MCF 10A (cell line): ENCODE data around the gene FAF1. TPM values are rescaled to one million over a fixed set of nuclear protein-coding genes. Genes with fewer than 3 reads are reported as not detected.

Experiments
- BruUV-seq: library from RNA; stranded (reverse); fragments of 400-500 nt; replicated peaks from 2 replicates; lab custom pipeline; 2021; lab: Mats Ljungman, UMichigan
- CTCF ChIA-PET: fragments of 300-600 bp; sonication (Branson Sonifier 250); formaldehyde crosslinking; extraction: SDS; loops from one replicate; lab custom pipeline; 2021; ENCODE audit warnings: antibody characterized with exemption, inconsistent platforms; lab: Yijun Ruan, JAX
- POLR2A ChIA-PET: fragments of 300-600, 350-650 bp; sonication (Branson Sonifier 250); formaldehyde crosslinking; extraction: SDS; loops from one replicate; lab custom pipeline; 2020; ENCODE audit warnings: antibody characterized with exemption, inconsistent platforms; lab: Yijun Ruan, JAX
- DNase-seq: peaks from one replicate; pipeline ENCODE4 v3.0.0-alpha.2; 2018; ENCODE audit not compliant: unreplicated experiment
- H3K27ac Mint-ChIP-seq: one replicate; pipeline ENCODE4 v1.8.0; 2022; ENCODE audit warnings: mild to moderate bottlenecking, low read depth, mixed read lengths; ENCODE audit not compliant: unreplicated experiment
- H3K27me3 Mint-ChIP-seq: one replicate; pipeline ENCODE4 v1.8.0; 2022; ENCODE audit warnings: mixed read lengths; ENCODE audit not compliant: insufficient read depth, unreplicated experiment
- H3K36me3 Mint-ChIP-seq: one replicate; pipeline ENCODE4 v1.8.0; 2022; ENCODE audit warnings: mild to moderate bottlenecking, moderate library complexity, mixed read lengths; ENCODE audit not compliant: insufficient read depth, unreplicated experiment
- H3K4me1 Mint-ChIP-seq: one replicate; pipeline ENCODE4 v1.8.0; 2022; ENCODE audit warnings: mixed read lengths; ENCODE audit not compliant: insufficient read depth, unreplicated experiment
- H3K4me3 Mint-ChIP-seq: one replicate; pipeline ENCODE4 v1.8.0; 2022; ENCODE audit warnings: mild to moderate bottlenecking, moderate library complexity, mixed read lengths; ENCODE audit not compliant: unreplicated experiment
- H3K9me3 Mint-ChIP-seq: one replicate; pipeline ENCODE4 v1.8.0; 2022; ENCODE audit warnings: mixed read lengths; ENCODE audit not compliant: unreplicated experiment
- CTCF ChIP-seq: fragments of 200-600 bp; IDR thresholded peaks from one replicate; pipeline ENCODE4 v1.8.0; 2022; ENCODE audit warnings: antibody characterized with exemption, mild to moderate bottlenecking; ENCODE audit not compliant: unreplicated experiment
- intact Hi-C: fragments of 100-400 bp; cut with micrococcal nuclease; formaldehyde crosslinking; loops from 2 replicates; pipeline ENCODE4 v1.14.1; 2022
- total RNA-seq: library from RNA; stranded (reverse); gene quantifications from 2 replicates; pipeline ENCODE4 v1.2.3, GENCODE V29; 2022

Gene FAF1
- total RNA-seq, 1 experiment from 2014 or later, result 93.2 TPM

DNA sequence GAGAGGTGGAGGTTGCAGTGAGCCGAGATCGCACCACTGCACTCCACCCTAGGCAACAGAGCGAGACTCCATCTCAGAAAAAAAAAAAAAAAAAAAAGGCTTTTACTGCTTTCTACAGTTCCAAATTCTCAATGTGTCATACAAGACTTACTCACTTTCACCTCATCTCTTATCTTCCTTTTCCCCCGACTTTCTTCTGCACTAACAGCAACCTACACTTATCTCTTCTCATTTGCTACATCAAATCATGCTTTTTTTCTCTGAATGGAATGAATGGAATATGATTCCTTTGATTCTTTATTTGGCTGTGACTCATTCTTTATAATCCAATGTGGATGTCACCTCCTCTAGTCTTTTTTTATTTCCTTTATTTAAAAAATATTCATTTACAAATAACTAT lies 368.5 kb downstream of the FAF1 start:
- peaks cover 20% of the 10 kb centered on the region for H3K36me3 Mint-ChIP-seq
- CTCF ChIA-PET, result no interaction called here
- H3K4me1 Mint-ChIP-seq, result no peaks in the 10 kb centered on the region

GRCh38 chr1:50582346-50582745 lies 377.7 kb downstream of the FAF1 start:
- no TSS peak for BruUV-seq
- no peak for DNase-seq
- TF ChIP-seq CTCF, result no peak
- Mint-ChIP-seq H3K27ac (no peak overlapping the region), H3K9me3 (no peaks in the 10 kb centered on the region), H3K4me3 (no peak overlapping the region), H3K27me3 (no peaks in the 10 kb centered on the region), H3K4me1 (no peaks in the 10 kb centered on the region), H3K36me3 (peaks cover 20% of the 10 kb centered on the region)
- intact Hi-C loops, result no loop called here
- ChIA-PET CTCF (no interaction called here), POLR2A (interaction anchor here (1.1 kb wide), 1 partner anchor 12 kb away, joined by 3 read pairs; no protein-coding TSS in a partner anchor)

More for the DNA sequence above, 368.5 kb downstream of the FAF1 start:
- no peak for TF ChIP-seq CTCF
- Mint-ChIP-seq H3K9me3 (no peaks in the 10 kb centered on the region), H3K27ac (no peak overlapping the region), H3K4me3 (no peak overlapping the region), H3K27me3 (no peaks in the 10 kb centered on the region)
- intact Hi-C loops, result no loop called here
- BruUV-seq, result no TSS peak
- POLR2A ChIA-PET, result no interaction called here
- DNase-seq, result no peak

- intact Hi-C loops, result no loop called here
- ChIA-PET CTCF (interaction anchor here (0.6 to 1.3 kb wide), 2 partner anchors 63 to 201 kb away, joined by 3 to 7 read pairs; no protein-coding TSS in a partner anchor), POLR2A (interaction anchor here (0.7 to 0.8 kb wide), 3 partner anchors 9 to 33 kb away, joined by 3 to 4 read pairs (median 3); no protein-coding TSS in a partner anchor)
- H3K27me3 Mint-ChIP-seq, result no peaks in the 10 kb centered on the region
- H3K4me3 Mint-ChIP-seq, result no peak overlapping the region
- H3K36me3 Mint-ChIP-seq, result peaks cover 22% of the 10 kb centered on the region
- no peak for TF ChIP-seq CTCF
- H3K9me3 Mint-ChIP-seq, result no peaks in the 10 kb centered on the region
- DNase-seq, result no peak
- no TSS peak for BruUV-seq
- no peak overlapping the region for H3K27ac Mint-ChIP-seq
- H3K4me1 Mint-ChIP-seq, result no peaks in the 10 kb centered on the region
These were observed 390.0 kb downstream of the FAF1 start for GRCh38 chr1:50570066-50570468.

GRCh38 chr1:50568782-50569181 lies 391.3 kb downstream of the FAF1 start:
- ChIA-PET POLR2A (no interaction called here), CTCF (no interaction called here)
- TF ChIP-seq CTCF, result no peak
- Mint-ChIP-seq H3K27ac (no peak overlapping the region), H3K36me3 (peaks cover 21% of the 10 kb centered on the region), H3K9me3 (no peaks in the 10 kb centered on the region), H3K4me3 (no peak overlapping the region), H3K27me3 (no peaks in the 10 kb centered on the region), H3K4me1 (no peaks in the 10 kb centered on the region)
- intact Hi-C loops, result no loop called here
- BruUV-seq, result no TSS peak
- no peak for DNase-seq
